HEK293 (cell line): Measurements from ENCODE around the gene ISG15.
A peak's percentile ranks its signal among the peaks of the same experiment; 100 is the strongest.

Experiments
- HOXD13 ChIP-seq: sonication (generic); formaldehyde crosslinking; IDR thresholded peaks from 2 replicates; pipeline ENCODE4 v1.8.0; 2022; ENCODE audit warnings: missing genetic modification reagents, borderline replicate concordance
- KLF10 ChIP-seq: fragments of 450-650 bp; IDR thresholded peaks from 2 replicates; pipeline ENCODE4 v1.5.1; 2018; ENCODE audit warnings: missing biosample characterization, mild to moderate bottlenecking, missing genetic modification characterization
- PRDM2 ChIP-seq: fragments of 450-650 bp; formaldehyde crosslinking; IDR thresholded peaks from 2 replicates; pipeline ENCODE4 v1.5.1; 2016; ENCODE audit warnings: missing biosample characterization, missing genetic modification characterization, borderline replicate concordance
- ZBTB49 ChIP-seq: fragments of 450-650 bp; formaldehyde crosslinking; IDR thresholded peaks from 2 replicates; pipeline ENCODE4 v1.5.1; 2016; ENCODE audit warnings: missing biosample characterization, missing genetic modification characterization, low read depth
- ZBTB8A ChIP-seq: fragments of 450-650 bp; formaldehyde crosslinking; IDR thresholded peaks from 2 replicates; pipeline ENCODE4 v1.5.1; 2016; ENCODE audit warnings: missing biosample characterization, missing genetic modification characterization
- ZEB2 ChIP-seq: fragments of 450-650 bp; formaldehyde crosslinking; IDR thresholded peaks from 2 replicates; pipeline ENCODE4 v1.5.1; 2016; ENCODE audit warnings: missing biosample characterization, missing genetic modification characterization
- ZNF221 ChIP-seq: fragments of 450-650 bp; formaldehyde crosslinking; IDR thresholded peaks from 2 replicates; pipeline ENCODE4 v1.5.1; 2017; ENCODE audit warnings: missing biosample characterization, missing genetic modification characterization, borderline replicate concordance
- ZNF391 ChIP-seq: fragments of 450-650 bp; formaldehyde crosslinking; IDR thresholded peaks from 2 replicates; pipeline ENCODE4 v1.5.1; 2016; ENCODE audit warnings: low read depth, missing biosample characterization, missing genetic modification characterization, borderline replicate concordance
- ZNF423 ChIP-seq: fragments of 450-650 bp; formaldehyde crosslinking; IDR thresholded peaks from 2 replicates; pipeline ENCODE4 v1.5.1; 2016; ENCODE audit warnings: missing biosample characterization, missing genetic modification characterization
- ZNF501 ChIP-seq: fragments of 450-650 bp; formaldehyde crosslinking; IDR thresholded peaks from 2 replicates; pipeline ENCODE4 v1.5.1; 2016; ENCODE audit warnings: missing biosample characterization, missing genetic modification characterization
- ZNF561 ChIP-seq: fragments of 450-650 bp; IDR thresholded peaks from 2 replicates; pipeline ENCODE4 v1.5.1; 2018; ENCODE audit warnings: missing biosample characterization, missing genetic modification characterization, borderline replicate concordance
- ZNF585B ChIP-seq: fragments of 450-650 bp; formaldehyde crosslinking; IDR thresholded peaks from 2 replicates; pipeline ENCODE4 v1.5.1; 2016; ENCODE audit warnings: missing biosample characterization, missing genetic modification characterization
- ZNF658 ChIP-seq: fragments of 450-650 bp; formaldehyde crosslinking; IDR thresholded peaks from 2 replicates; pipeline ENCODE4; 2016; ENCODE audit warnings: missing biosample characterization, missing genetic modification characterization
- ZNF670 ChIP-seq: fragments of 450-650 bp; formaldehyde crosslinking; IDR thresholded peaks from 2 replicates; pipeline ENCODE4 v1.5.1; 2016; ENCODE audit warnings: missing biosample characterization, missing genetic modification characterization, low read depth
- ZNF768 ChIP-seq: fragments of 450-650 bp; formaldehyde crosslinking; IDR thresholded peaks from 2 replicates; pipeline ENCODE4 v1.5.1; 2018; ENCODE audit warnings: missing biosample characterization, mild to moderate bottlenecking, missing genetic modification characterization
- TF ChIP-seq, protein P1 (sequence below): fragments of 450-650 bp; formaldehyde crosslinking; IDR thresholded peaks from 2 replicates; pipeline ENCODE4 v1.5.1; 2016; ENCODE audit warnings: missing biosample characterization, missing genetic modification characterization, low read depth
- TF ChIP-seq, protein P2 (sequence below): fragments of 450-650 bp; formaldehyde crosslinking; optimal IDR thresholded peaks from 2 replicates; pipeline ENCODE3; 2016; ENCODE audit warnings: missing biosample characterization, mild to moderate bottlenecking, missing genetic modification characterization
- TF ChIP-seq, protein P3 (sequence below): fragments of 450-650 bp; formaldehyde crosslinking; IDR thresholded peaks from 2 replicates; pipeline ENCODE4 v1.5.1; 2017; ENCODE audit warnings: missing biosample characterization, missing genetic modification characterization
- TF ChIP-seq, protein P4 (sequence below): sonication (generic); formaldehyde crosslinking; IDR thresholded peaks from 2 replicates; pipeline ENCODE4 v1.8.1; 2022; ENCODE audit warnings: mild to moderate bottlenecking, moderate library complexity, missing genetic modification reagents
- TF ChIP-seq, protein P5 (sequence below): fragments of 450-650 bp; formaldehyde crosslinking; IDR thresholded peaks from 2 replicates; pipeline ENCODE4 v1.5.1; 2016; ENCODE audit warnings: missing biosample characterization, missing genetic modification characterization

Gene ISG15

GRCh38 chr1:1000357-1001056 is 12.8 kb upstream of the ISG15 start (continued):
- TF ChIP-seq ZNF391 (tag by site-specific recombination) (peak; percentile 98; the same call in 1 of the 2 replicates), ZNF561 (tag by site-specific recombination) (no peak; the same call in none of the 2 replicates), PRDM2 (tag by site-specific recombination) (peak; percentile 92; the same call in 1 of the 2 replicates), KLF10 (peak; percentile 94), HOXD13 (CRISPR knock-in tag) (peak; percentile 45; the same call in 1 of the 2 replicates), ZBTB8A (peak; percentile 93), ZNF221 (tag by site-specific recombination) (peak; percentile 15; the same call in 1 of the 2 replicates), ZNF670 (tag by site-specific recombination) (no peak), ZNF585B (tag by site-specific recombination) (no peak; the same call in 1 of the 2 replicates), ZBTB49 (tag by site-specific recombination) (no peak), ZEB2 (tag by site-specific recombination) (peak; percentile 100), ZNF501 (tag by site-specific recombination) (peak; percentile 93; the same call in 1 of the 2 replicates), ZNF658 (tag by site-specific recombination) (0 out of 2 replicates have a peak, but pooled peaks have one; percentile 69), ZNF423 (tag by site-specific recombination) (no peak; the same call in 1 of the 2 replicates), ZNF768 (tag by site-specific recombination) (no peak; the same call in 1 of the 2 replicates)
- TF ChIP-seq, protein P1, sequence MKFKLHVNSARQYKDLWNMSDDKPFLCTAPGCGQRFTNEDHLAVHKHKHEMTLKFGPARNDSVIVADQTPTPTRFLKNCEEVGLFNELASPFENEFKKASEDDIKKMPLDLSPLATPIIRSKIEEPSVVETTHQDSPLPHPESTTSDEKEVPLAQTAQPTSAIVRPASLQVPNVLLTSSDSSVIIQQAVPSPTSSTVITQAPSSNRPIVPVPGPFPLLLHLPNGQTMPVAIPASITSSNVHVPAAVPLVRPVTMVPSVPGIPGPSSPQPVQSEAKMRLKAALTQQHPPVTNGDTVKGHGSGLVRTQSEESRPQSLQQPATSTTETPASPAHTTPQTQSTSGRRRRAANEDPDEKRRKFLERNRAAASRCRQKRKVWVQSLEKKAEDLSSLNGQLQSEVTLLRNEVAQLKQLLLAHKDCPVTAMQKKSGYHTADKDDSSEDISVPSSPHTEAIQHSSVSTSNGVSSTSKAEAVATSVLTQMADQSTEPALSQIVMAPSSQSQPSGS (tag by site-specific recombination), result peak; percentile 100
- TF ChIP-seq, protein P2, sequence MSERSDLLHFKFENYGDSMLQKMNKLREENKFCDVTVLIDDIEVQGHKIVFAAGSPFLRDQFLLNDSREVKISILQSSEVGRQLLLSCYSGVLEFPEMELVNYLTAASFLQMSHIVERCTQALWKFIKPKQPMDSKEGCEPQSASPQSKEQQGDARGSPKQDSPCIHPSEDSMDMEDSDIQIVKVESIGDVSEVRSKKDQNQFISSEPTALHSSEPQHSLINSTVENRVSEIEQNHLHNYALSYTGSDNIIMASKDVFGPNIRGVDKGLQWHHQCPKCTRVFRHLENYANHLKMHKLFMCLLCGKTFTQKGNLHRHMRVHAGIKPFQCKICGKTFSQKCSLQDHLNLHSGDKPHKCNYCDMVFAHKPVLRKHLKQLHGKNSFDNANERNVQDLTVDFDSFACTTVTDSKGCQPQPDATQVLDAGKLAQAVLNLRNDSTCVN (tag by site-specific recombination), result peak; percentile 97
- TF ChIP-seq, protein P3, sequence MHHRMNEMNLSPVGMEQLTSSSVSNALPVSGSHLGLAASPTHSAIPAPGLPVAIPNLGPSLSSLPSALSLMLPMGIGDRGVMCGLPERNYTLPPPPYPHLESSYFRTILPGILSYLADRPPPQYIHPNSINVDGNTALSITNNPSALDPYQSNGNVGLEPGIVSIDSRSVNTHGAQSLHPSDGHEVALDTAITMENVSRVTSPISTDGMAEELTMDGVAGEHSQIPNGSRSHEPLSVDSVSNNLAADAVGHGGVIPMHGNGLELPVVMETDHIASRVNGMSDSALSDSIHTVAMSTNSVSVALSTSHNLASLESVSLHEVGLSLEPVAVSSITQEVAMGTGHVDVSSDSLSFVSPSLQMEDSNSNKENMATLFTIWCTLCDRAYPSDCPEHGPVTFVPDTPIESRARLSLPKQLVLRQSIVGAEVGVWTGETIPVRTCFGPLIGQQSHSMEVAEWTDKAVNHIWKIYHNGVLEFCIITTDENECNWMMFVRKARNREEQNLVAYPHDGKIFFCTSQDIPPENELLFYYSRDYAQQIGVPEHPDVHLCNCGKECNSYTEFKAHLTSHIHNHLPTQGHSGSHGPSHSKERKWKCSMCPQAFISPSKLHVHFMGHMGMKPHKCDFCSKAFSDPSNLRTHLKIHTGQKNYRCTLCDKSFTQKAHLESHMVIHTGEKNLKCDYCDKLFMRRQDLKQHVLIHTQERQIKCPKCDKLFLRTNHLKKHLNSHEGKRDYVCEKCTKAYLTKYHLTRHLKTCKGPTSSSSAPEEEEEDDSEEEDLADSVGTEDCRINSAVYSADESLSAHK, result peak; percentile 83
- TF ChIP-seq, protein P4, sequence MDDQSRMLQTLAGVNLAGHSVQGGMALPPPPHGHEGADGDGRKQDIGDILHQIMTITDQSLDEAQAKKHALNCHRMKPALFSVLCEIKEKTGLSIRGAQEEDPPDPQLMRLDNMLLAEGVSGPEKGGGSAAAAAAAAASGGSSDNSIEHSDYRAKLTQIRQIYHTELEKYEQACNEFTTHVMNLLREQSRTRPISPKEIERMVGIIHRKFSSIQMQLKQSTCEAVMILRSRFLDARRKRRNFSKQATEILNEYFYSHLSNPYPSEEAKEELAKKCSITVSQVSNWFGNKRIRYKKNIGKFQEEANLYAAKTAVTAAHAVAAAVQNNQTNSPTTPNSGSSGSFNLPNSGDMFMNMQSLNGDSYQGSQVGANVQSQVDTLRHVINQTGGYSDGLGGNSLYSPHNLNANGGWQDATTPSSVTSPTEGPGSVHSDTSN (CRISPR knock-in tag), result peak; percentile 92
- TF ChIP-seq, protein P5, sequence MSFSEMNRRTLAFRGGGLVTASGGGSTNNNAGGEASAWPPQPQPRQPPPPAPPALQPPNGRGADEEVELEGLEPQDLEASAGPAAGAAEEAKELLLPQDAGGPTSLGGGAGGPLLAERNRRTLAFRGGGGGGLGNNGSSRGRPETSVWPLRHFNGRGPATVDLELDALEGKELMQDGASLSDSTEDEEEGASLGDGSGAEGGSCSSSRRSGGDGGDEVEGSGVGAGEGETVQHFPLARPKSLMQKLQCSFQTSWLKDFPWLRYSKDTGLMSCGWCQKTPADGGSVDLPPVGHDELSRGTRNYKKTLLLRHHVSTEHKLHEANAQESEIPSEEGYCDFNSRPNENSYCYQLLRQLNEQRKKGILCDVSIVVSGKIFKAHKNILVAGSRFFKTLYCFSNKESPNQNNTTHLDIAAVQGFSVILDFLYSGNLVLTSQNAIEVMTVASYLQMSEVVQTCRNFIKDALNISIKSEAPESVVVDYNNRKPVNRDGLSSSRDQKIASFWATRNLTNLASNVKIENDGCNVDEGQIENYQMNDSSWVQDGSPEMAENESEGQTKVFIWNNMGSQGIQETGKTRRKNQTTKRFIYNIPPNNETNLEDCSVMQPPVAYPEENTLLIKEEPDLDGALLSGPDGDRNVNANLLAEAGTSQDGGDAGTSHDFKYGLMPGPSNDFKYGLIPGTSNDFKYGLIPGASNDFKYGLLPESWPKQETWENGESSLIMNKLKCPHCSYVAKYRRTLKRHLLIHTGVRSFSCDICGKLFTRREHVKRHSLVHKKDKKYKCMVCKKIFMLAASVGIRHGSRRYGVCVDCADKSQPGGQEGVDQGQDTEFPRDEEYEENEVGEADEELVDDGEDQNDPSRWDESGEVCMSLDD, result peak; percentile 98
